ENCODE measurements around the gene ICAM5.

Gene ICAM5

GRCh38 chr19:10295305-10295846 is 5.6 kb downstream of the ICAM5 start:
- H3K27ac ChIP-seq, result no peak overlapping the region
- TF ChIP-seq CTCF (conservative IDR thresholded peaks at IDR 0.05), result peak; percentile 11

- H3K27ac ChIP-seq, result no peak overlapping the region
- TF ChIP-seq CTCF (conservative IDR thresholded peaks at IDR 0.05), result no peak
These were observed 6.3 kb downstream of the ICAM5 start for GRCh38 chr19:10295847-10296591.

- TF ChIP-seq CTCF (conservative IDR thresholded peaks at IDR 0.05), result no peak
- no peak overlapping the region for H3K27ac ChIP-seq
These were observed 10.1 kb downstream of the ICAM5 start for GRCh38 chr19:10299545-10300458.

GRCh38 chr19:10305139-10305806 is 15.5 kb downstream of the ICAM5 start:
- TF ChIP-seq CTCF (conservative IDR thresholded peaks at IDR 0.05), result no peak
- H3K27ac ChIP-seq, result no peak overlapping the region

GRCh38 chr19:10306327-10306726 is 16.6 kb downstream of the ICAM5 start:
- TF ChIP-seq CTCF (conservative IDR thresholded peaks at IDR 0.05), result no peak
- H3K27ac ChIP-seq, result no peak overlapping the region

GRCh38 chr19:10309423-10309822 is 19.7 kb downstream of the ICAM5 start, which contains the start of gene ZGLP1:
Gene ZGLP1 (minus strand): TSS chr19:10309815.
- H3K27ac ChIP-seq, result no peak within 1 kb of the TSS
- no peak for TF ChIP-seq CTCF (conservative IDR thresholded peaks at IDR 0.05)

Data from VCaP (cell line).